OCI-M2 (cell line): ENCODE data around the gene TMPRSS11F.

Source experiments
- DNase-seq: peaks from one replicate; lab custom pipeline; 2025; ENCODE audit not compliant: unreplicated experiment; lab: John Stamatoyannopoulos, UW

The TMPRSS11F gene

DNA sequence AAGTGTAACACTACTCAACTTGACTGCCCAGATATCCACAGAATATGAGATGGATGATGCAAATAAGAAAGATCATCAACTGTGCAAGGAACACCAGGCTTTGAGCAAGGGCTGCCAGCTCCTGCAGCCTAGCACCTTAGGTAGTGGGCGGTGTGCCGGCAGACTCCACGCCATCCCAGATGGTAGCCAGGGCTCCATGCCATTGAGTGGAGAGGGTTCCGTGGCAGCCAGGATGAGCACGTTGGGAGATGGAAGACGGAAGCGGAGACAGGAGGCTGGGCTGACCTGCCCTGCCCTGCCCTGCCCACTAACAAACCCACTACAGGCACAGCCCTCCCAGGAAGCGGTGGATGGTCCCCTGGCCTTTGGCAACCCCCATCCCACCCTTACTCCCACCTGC lies 51.9 kb downstream of the TMPRSS11F start:
- no peak for DNase-seq

DNA sequence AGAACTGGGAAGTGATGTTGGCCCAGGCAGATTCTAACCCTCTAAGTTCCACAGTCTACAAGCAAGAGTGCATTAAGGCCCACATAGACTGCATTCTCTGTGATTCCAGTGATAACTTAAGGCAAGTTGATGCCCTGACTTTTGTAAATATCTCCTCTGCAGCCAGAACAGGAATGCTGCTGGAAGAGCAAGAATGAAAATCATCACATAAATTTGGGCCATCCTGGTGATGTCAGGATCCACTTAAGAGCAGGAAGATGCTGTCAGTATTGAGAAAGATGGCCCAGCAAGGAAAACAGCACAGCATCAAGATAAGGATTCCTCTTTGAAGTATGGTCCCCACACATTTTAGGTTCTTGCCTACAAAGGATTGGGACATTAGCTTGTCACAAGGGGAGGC lies 52.4 kb downstream of the TMPRSS11F start:
- DNase-seq = no peak

DNA sequence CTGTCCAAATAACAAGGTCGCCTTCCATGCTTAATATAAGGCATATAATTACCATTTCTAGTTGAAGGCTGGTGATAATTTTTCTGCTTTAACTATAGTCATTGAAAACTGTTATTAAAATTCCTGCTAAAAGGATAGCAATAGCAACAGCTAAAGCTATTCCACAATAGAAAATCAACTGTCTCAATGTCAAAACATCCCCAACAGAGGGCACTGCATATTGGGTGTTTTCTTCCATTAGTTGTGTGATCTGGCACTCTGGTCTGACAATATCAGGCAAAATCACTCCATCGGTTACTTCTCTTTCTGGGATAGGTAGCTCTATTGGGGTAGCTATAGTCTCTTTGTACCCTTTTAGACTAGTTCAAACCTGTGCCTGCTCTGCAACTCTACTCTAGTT lies 53.5 kb downstream of the TMPRSS11F start:
- no peak for DNase-seq

DNA sequence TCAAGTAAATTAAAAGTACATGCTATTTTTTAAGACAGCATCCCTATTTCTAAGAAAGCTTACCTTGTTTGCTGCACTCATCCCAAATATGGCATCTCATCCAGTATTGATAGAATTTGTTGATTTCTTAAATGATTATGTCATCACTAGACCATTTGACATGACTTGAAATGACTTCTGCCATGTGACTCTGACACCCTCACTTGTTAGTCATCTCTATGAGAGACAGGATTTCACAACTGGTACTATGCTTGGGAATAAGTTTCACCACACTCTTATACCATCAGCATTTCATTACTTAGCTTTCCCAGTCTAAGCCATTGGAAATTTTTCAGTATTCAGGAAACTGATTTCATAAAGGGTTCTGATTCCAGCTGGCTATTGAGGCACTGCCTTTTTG lies 55.3 kb downstream of the TMPRSS11F start:
- DNase-seq = no peak

DNA sequence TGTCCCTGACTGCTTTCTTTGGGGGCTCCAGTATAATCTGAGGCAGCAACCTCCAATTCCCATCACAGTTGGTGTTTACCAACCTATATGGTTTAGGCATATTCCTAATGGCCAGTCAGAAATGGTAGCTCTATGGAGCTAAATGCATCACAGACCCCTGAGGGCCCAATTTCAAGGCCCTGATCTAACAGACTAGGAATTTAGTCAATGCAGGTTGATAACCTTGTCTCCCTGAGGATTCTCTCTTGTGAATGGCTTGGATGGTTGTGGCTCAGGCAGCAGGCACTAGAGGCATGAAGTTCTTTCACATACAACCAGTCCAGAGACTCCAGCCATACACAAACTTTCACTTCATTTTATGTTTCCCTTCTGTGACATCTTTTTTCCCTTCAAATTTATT lies 59.4 kb downstream of the TMPRSS11F start:
- DNase-seq = no peak

DNA sequence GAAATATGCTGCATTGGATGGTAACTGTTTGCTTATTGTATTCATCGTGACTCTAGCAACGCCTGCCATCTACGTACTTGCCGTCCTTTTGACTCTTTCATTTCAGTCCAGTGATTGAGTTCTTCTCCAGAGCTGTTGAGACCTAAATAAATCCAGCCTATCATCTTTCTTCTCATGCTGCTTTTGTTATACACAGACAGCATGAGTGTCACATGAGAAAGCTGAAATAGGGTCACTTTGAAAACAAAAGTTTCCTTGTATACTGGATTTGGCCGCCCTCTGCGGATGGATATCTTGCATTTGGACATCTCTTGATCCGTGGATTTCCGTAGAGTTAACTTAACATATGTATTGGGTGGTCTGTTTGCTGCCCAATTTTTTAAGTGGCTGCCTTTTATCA lies 67.2 kb downstream of the TMPRSS11F start:
- DNase-seq = no peak

DNA sequence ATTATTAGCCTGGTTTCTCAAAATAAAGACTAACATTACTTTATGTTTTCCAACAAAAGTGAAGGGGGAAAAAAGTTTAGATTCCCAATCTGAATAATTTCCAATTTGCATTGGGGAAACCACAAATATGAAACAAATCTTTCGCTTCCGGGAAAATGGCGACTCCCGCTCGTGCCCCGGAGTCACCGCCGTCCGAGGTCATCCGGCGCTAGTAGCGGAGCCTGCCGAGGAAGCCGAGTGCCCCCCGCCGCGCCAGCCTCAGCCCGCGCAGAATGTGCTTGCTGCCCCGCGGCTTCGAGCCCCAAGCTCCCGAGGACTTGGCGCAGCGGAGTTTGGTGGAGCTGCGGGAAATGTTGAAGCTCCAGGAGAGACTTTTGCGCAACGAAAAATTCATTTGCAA lies 91.4 kb downstream of the TMPRSS11F start:
- DNase-seq = no peak

DNA sequence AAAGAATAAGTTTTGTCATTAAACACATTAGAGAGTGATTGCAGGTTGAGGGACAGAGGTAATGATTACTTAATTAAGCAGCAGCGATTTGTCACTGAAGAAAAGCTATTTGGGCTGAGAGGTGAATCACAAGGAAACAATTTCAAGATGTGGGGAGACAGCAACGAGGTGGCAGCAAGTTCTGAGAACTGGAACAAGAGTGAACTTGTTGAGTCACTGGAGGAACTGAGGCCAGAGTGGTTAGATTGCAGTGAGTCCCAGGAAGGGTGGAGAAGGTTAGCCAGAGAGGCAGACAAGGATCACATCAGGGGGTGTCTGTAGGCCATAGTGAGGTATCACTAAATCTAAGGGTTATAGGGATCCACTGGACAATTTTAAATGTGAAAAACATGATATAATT lies 108.5 kb downstream of the TMPRSS11F start:
- DNase-seq = no peak

DNA sequence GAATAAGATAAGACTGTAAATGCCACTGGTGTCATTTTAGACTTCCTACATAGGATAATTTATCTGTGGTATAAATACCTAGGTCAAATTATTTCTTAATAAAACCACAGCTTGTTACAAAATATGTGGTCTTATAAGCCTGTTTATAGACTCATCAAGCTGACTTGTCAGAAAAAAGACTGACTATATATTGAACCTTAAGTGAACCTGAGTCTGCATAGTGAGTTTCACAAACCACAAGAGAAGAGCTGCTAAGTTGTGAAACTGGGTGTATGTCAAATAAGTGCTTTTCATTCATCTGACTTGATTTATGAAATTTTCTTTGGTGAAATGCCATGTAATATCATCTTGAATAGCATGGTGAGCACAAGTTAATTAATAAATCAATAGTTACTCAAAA lies 118.0 kb downstream of the TMPRSS11F start:
- no peak for DNase-seq
